ENCODE measurements around the gene PLXNA4.

GRCh38 chr7:132618271-132618955, 42.1 kb upstream of the PLXNA4 start:
- TF ChIP-seq CTCF (IDR thresholded peaks at IDR 0.05) = no peak
- TF ChIP-seq POLR2A (IDR thresholded peaks at IDR 0.05) = no peak
- no peak for TF ChIP-seq EP300 (IDR thresholded peaks at IDR 0.05)

All from stomach (tissue), 4 donors.